Naive thymus-derived CD4-positive, alpha-beta T cell (primary cell): ENCODE measurements around the gene ACBD6. TPM values are rescaled to one million over a fixed set of nuclear protein-coding genes. Genes with fewer than 3 reads are reported as not detected.

ENCODE experiments used
- ATAC-seq: fragments of 150-1000 bp; cut with Tn5 transposase; 2 replicates; pipeline ENCODE4 v1.10.0; 2021; ENCODE audit warnings: mild to moderate bottlenecking, moderate library complexity
- CTCF ChIA-PET: fragments of 350-600 bp; sonication (Branson Sonifier 250); formaldehyde crosslinking; loops from one replicate; lab custom pipeline; 2021; ENCODE audit warnings: antibody characterized with exemption; lab: Charles Lee
- POLR2A ChIA-PET: fragments of 350-600 bp; sonication (Branson Sonifier 250); formaldehyde crosslinking; loops from one replicate; lab custom pipeline; 2021; ENCODE audit warnings: antibody characterized with exemption, inconsistent platforms; lab: Charles Lee
- DNase-seq, 9 donors: peaks; one replicate each; pipeline versions ENCODE4 v3.0.0 to v3.0.0-alpha.2; 2020 to 2022; ENCODE audit warnings: mixed read lengths in 1 of 9
- H3K27ac ChIP-seq: one replicate; pipeline ENCODE4 v1.7.0; 2013; ENCODE audit warnings: mild to moderate bottlenecking, low read depth, low read length, moderate library complexity
- H3K27me3 ChIP-seq, 2 donors: one replicate each; pipeline ENCODE4 v1.7.0; 2013; ENCODE audit warnings: low read length in 2 of 2, mild to moderate bottlenecking in 2 of 2, moderate library complexity in 2 of 2; ENCODE audit not compliant: control insufficient read depth in 2 of 2, insufficient read depth in 2 of 2
- H3K36me3 ChIP-seq, 3 experiments: 1 replicate in 2 of 3; 2 replicates in 1 of 3; pipeline ENCODE4 v1.7.0; 2013; ENCODE audit warnings: low read length in 3 of 3, mild to moderate bottlenecking in 3 of 3, moderate library complexity in 1 of 3; ENCODE audit not compliant: insufficient read depth in 3 of 3, control insufficient read depth in 2 of 3
- H3K4me1 ChIP-seq, 2 donors: one replicate each; pipeline ENCODE4 v1.7.0; 2013; ENCODE audit warnings: low read length in 2 of 2, mild to moderate bottlenecking in 2 of 2, moderate library complexity in 1 of 2; ENCODE audit not compliant: control insufficient read depth in 2 of 2, insufficient read depth in 2 of 2
- H3K4me3 ChIP-seq: 2 replicates; pipeline ENCODE4 v1.7.0; 2013; ENCODE audit warnings: mild to moderate bottlenecking, low read length
- H3K9me3 ChIP-seq, 3 experiments: 1 replicate in 2 of 3; 2 replicates in 1 of 3; pipeline ENCODE4 v1.7.0; 2013; ENCODE audit warnings: low read length in 3 of 3; ENCODE audit not compliant: control insufficient read depth in 2 of 3
- H3K27ac Mint-ChIP-seq, 9 donors: one replicate each; pipeline ENCODE4 v1.8.0; 2020 to 2022; ENCODE audit warnings: mixed read lengths in 9 of 9, mild to moderate bottlenecking in 8 of 9, moderate library complexity in 5 of 9, inconsistent platforms in 2 of 9
- H3K27me3 Mint-ChIP-seq, 5 donors: one replicate each; pipeline ENCODE4 v1.8.0; 2021 to 2022; ENCODE audit warnings: mixed read lengths in 5 of 5, mild to moderate bottlenecking in 1 of 5
- H3K36me3 Mint-ChIP-seq, 5 donors: one replicate each; pipeline ENCODE4 v1.8.0; 2020 to 2022; ENCODE audit warnings: mixed read lengths in 5 of 5, mild to moderate bottlenecking in 3 of 5, inconsistent platforms in 1 of 5
- H3K4me1 Mint-ChIP-seq, 7 donors: one replicate each; pipeline ENCODE4 v1.8.0; 2020 to 2022; ENCODE audit warnings: mixed read lengths in 7 of 7, mild to moderate bottlenecking in 3 of 7, inconsistent platforms in 1 of 7
- H3K4me3 Mint-ChIP-seq, 10 donors: one replicate each; pipeline ENCODE4 v1.8.0; 2020 to 2022; ENCODE audit warnings: mild to moderate bottlenecking in 10 of 10, mixed read lengths in 10 of 10, moderate library complexity in 6 of 10, inconsistent platforms in 2 of 10
- H3K9me3 Mint-ChIP-seq, 11 donors: one replicate each; pipeline ENCODE4 v1.8.0; 2020 to 2022; ENCODE audit warnings: mixed read lengths in 11 of 11, mild to moderate bottlenecking in 4 of 11, inconsistent platforms in 1 of 11, moderate library complexity in 1 of 11
- intact Hi-C, 2 donors: fragments of 100-400 bp; cut with micrococcal nuclease; formaldehyde crosslinking; loops; one replicate each; pipeline ENCODE4 v1.15.1; 2023
- polyA plus RNA-seq, 2 donors: library from polyadenylated mRNA; unstranded; fragments of 300-500 nt; fragmentation: Illumina TruSeq; gene quantifications; one replicate each; pipeline ENCODE4 v1.2.3, GENCODE V29; 2021
- total RNA-seq, 6 experiments: library from RNA in 5 of 6; stranded (reverse) in 5 of 6; gene quantifications; 1 replicate in 5 of 6; 2 replicates in 1 of 6; pipeline ENCODE4 v1.2.3 and lab custom pipeline; 2021 to 2026

The ACBD6 gene
- total and polyA plus RNA-seq, 7 experiments from 2014 or later = 44.2 to 75.7 (median 47.3) TPM

- H3K4me1 Mint-ChIP-seq = peaks cover 0 to 3% (median 0%) of the 10 kb centered on the region in 7 donors
- H3K27ac Mint-ChIP-seq = no peak overlapping the region
- Histone ChIP-seq H3K27ac (no peak overlapping the region), H3K4me3 (no peak overlapping the region), H3K36me3 (peaks cover 0 to 15% (median 0%) of the 10 kb centered on the region in 3 experiments), H3K27me3 (no peaks in the 10 kb centered on the region), H3K9me3 (no peaks in the 10 kb centered on the region), H3K4me1 (no peaks in the 10 kb centered on the region)
- peaks cover 7 to 78% (median 36%) of the 10 kb centered on the region in 5 donors for H3K36me3 Mint-ChIP-seq
- DNase-seq = no peak
- ChIA-PET POLR2A (no interaction called here), CTCF (no interaction called here)
- H3K9me3 Mint-ChIP-seq = peaks cover 0 to 13% (median 3%) of the 10 kb centered on the region in 11 donors
- intact Hi-C loops = no loop called here
- H3K27me3 Mint-ChIP-seq = no peaks in the 10 kb centered on the region
- no peak for ATAC-seq
- H3K4me3 Mint-ChIP-seq = no peak overlapping the region
These were observed 189.5 kb downstream of the ACBD6 start for GRCh38 chr1:180312926-180313325.

- no peak overlapping the region for H3K27ac Mint-ChIP-seq
- H3K36me3 Mint-ChIP-seq = peaks cover 17 to 80% (median 50%) of the 10 kb centered on the region in 5 donors
- POLR2A ChIA-PET = no interaction called here
These were observed 191.2 kb downstream of the ACBD6 start for GRCh38 chr1:180311011-180311730.

GRCh38 chr1:180310095-180310494 is 192.3 kb downstream of the ACBD6 start:
- intact Hi-C loops = no loop called here
- no peaks in the 10 kb centered on the region for H3K9me3 ChIP-seq
- Mint-ChIP-seq H3K36me3 (peaks cover 18 to 78% (median 50%) of the 10 kb centered on the region in 5 donors), H3K9me3 (peaks cover 5 to 23% (median 13%) of the 10 kb centered on the region in 11 donors), H3K4me1 (peaks cover 0 to 6% (median 0%) of the 10 kb centered on the region in 7 donors), H3K27me3 (no peaks in the 10 kb centered on the region), H3K27ac (no peak overlapping the region), H3K4me3 (no peak overlapping the region)
- H3K27me3 ChIP-seq = no peaks in the 10 kb centered on the region
- H3K27ac ChIP-seq = no peak overlapping the region
- peaks cover 0 to 15% (median 0%) of the 10 kb centered on the region in 3 experiments for H3K36me3 ChIP-seq
- H3K4me1 ChIP-seq = no peaks in the 10 kb centered on the region
- ATAC-seq (no peak), DNase-seq (no peak)
- no peak overlapping the region for H3K4me3 ChIP-seq
- POLR2A ChIA-PET = interaction anchor here (0.6 kb wide), 1 partner anchor 201 kb away, joined by 3 read pairs; no protein-coding TSS in a partner anchor
- CTCF ChIA-PET = no interaction called here

More at GRCh38 chr1:180311011-180311730, 191.2 kb downstream of the ACBD6 start:
- Mint-ChIP-seq H3K27me3 (no peaks in the 10 kb centered on the region), H3K4me1 (peaks cover 0 to 6% (median 0%) of the 10 kb centered on the region in 7 donors), H3K4me3 (no peak overlapping the region), H3K9me3 (peaks cover 5 to 21% (median 13%) of the 10 kb centered on the region in 11 donors)
- no peak overlapping the region for H3K4me3 ChIP-seq
- no peaks in the 10 kb centered on the region for H3K27me3 ChIP-seq
- intact Hi-C loops = no loop called here
- H3K36me3 ChIP-seq = peaks cover 0 to 15% (median 0%) of the 10 kb centered on the region in 3 experiments
- CTCF ChIA-PET = no interaction called here
- H3K9me3 ChIP-seq = no peaks in the 10 kb centered on the region
- DNase-seq = no peak
- ATAC-seq = no peak
- H3K4me1 ChIP-seq = no peaks in the 10 kb centered on the region
- no peak overlapping the region for H3K27ac ChIP-seq

- CTCF ChIA-PET = no interaction called here
- Histone ChIP-seq H3K27me3 (no peaks in the 10 kb centered on the region), H3K4me3 (no peak overlapping the region), H3K9me3 (no peaks in the 10 kb centered on the region), H3K27ac (no peak overlapping the region), H3K4me1 (no peaks in the 10 kb centered on the region), H3K36me3 (peaks cover 0 to 15% (median 0%) of the 10 kb centered on the region in 3 experiments)
- Mint-ChIP-seq H3K9me3 (peaks cover 5 to 23% (median 13%) of the 10 kb centered on the region in 11 donors), H3K27me3 (no peaks in the 10 kb centered on the region), H3K4me1 (peaks cover 0 to 6% (median 0%) of the 10 kb centered on the region in 7 donors), H3K27ac (peak overlapping the region in 1 of 9 donors; percentile 4), H3K4me3 (no peak overlapping the region), H3K36me3 (peaks cover 18 to 72% (median 47%) of the 10 kb centered on the region in 5 donors)
- intact Hi-C loops = no loop called here
- ATAC-seq = no peak
- POLR2A ChIA-PET = no interaction called here
- DNase-seq = no peak
These were observed 193.0 kb downstream of the ACBD6 start for GRCh38 chr1:180309338-180309737.

GRCh38 chr1:180301135-180301742 is 201.1 kb downstream of the ACBD6 start:
- Mint-ChIP-seq H3K36me3 (peaks cover 4 to 23% (median 12%) of the 10 kb centered on the region in 5 donors), H3K4me3 (no peak overlapping the region), H3K9me3 (peaks cover 0 to 7% (median 1%) of the 10 kb centered on the region in 11 donors), H3K4me1 (peaks cover 9 to 22% (median 18%) of the 10 kb centered on the region in 7 donors), H3K27ac (no peak overlapping the region), H3K27me3 (no peaks in the 10 kb centered on the region)
- Histone ChIP-seq H3K4me1 (no peaks in the 10 kb centered on the region), H3K27ac (no peak overlapping the region), H3K9me3 (no peaks in the 10 kb centered on the region), H3K4me3 (no peak overlapping the region), H3K36me3 (no peaks in the 10 kb centered on the region), H3K27me3 (no peaks in the 10 kb centered on the region)
- intact Hi-C loops = no loop called here
- DNase-seq = no peak
- ATAC-seq = no peak
- POLR2A ChIA-PET = no interaction called here
- CTCF ChIA-PET = no interaction called here

GRCh38 chr1:180299479-180300221 is 202.7 kb downstream of the ACBD6 start:
- H3K27ac ChIP-seq = no peak overlapping the region
- ChIA-PET POLR2A (no interaction called here), CTCF (no interaction called here)
- peaks cover 15 to 31% (median 25%) of the 10 kb centered on the region in 7 donors for H3K4me1 Mint-ChIP-seq
- no peak overlapping the region for H3K4me3 Mint-ChIP-seq
- no peak for DNase-seq
- H3K4me1 ChIP-seq = no peaks in the 10 kb centered on the region
- intact Hi-C loops = no loop called here
- no peaks in the 10 kb centered on the region for H3K27me3 ChIP-seq
- H3K27ac Mint-ChIP-seq = peak overlapping the region in 1 of 9 donors; percentile 22
- no peaks in the 10 kb centered on the region for H3K9me3 ChIP-seq
- peaks cover 4 to 29% (median 18%) of the 10 kb centered on the region in 5 donors for H3K36me3 Mint-ChIP-seq
- H3K36me3 ChIP-seq = no peaks in the 10 kb centered on the region
- no peaks in the 10 kb centered on the region for H3K27me3 Mint-ChIP-seq
- ATAC-seq = no peak
- peaks cover 0 to 9% (median 2%) of the 10 kb centered on the region in 11 donors for H3K9me3 Mint-ChIP-seq
- no peak overlapping the region for H3K4me3 ChIP-seq
